ENCODE measurements around the gene C1QTNF3. TPM values are rescaled to one million over a fixed set of nuclear protein-coding genes. Genes with fewer than 3 reads are reported as not detected.

The C1QTNF3 gene
- total RNA-seq, 1 experiment from 2014 or later: 1.6 TPM

DNA sequence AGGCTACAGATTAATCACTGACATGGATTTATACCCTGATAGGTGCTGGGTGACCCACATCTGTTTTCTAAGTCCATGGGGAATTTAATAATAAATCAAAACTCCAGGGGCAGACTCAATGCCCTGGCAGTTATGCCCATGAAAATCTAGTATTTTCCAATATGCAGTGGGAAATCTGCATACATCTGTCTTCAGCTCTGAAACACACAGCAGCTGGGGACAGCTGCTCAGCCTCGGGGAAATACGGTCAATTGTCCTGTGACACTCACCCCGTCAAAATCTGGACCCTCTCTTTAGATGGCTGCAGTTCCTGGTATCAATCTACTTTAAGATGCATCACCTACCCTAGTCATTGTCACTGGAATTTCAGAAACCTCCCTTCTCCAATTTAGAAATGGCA lies 12.7 kb upstream of the C1QTNF3 start:
- no peak for DNase-seq (ENCODE audit: low spot score)
- ChIA-PET POLR2A (ENCODE audit: low non-redundant PET) (no interaction called here), CTCF (no interaction called here)
- intact Hi-C loops (cut with micrococcal nuclease; ENCODE audit: unreplicated experiment): no loop called here
- no peak for TF ChIP-seq EZH2 (IDR thresholded peaks at IDR 0.05; ENCODE audit: borderline replicate concordance, low read depth, low read length, poor library complexity, severe bottlenecking)
- no peak for TF ChIP-seq CTCF (conservative IDR thresholded peaks at IDR 0.05; ENCODE audit: low read depth, low read length)
- no TSS peak for BruUV-seq (replicated peaks)
- H3K4me3 ChIP-seq (ENCODE audit: low read depth, low read length, poor library complexity, severe bottlenecking): no peak overlapping the region
- no peaks in the 10 kb centered on the region for H3K36me3 ChIP-seq (ENCODE audit: insufficient read depth, low read length, poor library complexity, severe bottlenecking)
- peaks cover 9% of the 10 kb centered on the region for H3K4me1 ChIP-seq (ENCODE audit: insufficient read depth, low read length, poor library complexity, severe bottlenecking)
- H3K27me3 ChIP-seq (replicated peaks; ENCODE audit: insufficient read depth, low read depth, low read length, poor library complexity): no peaks in the 10 kb centered on the region
- H3K9me3 ChIP-seq (ENCODE audit: low read depth, low read length, poor library complexity, severe bottlenecking): no peaks in the 10 kb centered on the region
- H3K27ac ChIP-seq (ENCODE audit: low read depth, low read length, poor library complexity, severe bottlenecking): no peak overlapping the region

- Histone ChIP-seq H3K36me3 (ENCODE audit: insufficient read depth, low read length, poor library complexity, severe bottlenecking) (no peaks in the 10 kb centered on the region), H3K9me3 (ENCODE audit: low read depth, low read length, poor library complexity, severe bottlenecking) (no peaks in the 10 kb centered on the region), H3K4me1 (ENCODE audit: insufficient read depth, low read length, poor library complexity, severe bottlenecking) (peaks cover 9% of the 10 kb centered on the region), H3K27me3 (replicated peaks; ENCODE audit: insufficient read depth, low read depth, low read length, poor library complexity) (no peaks in the 10 kb centered on the region), H3K4me3 (ENCODE audit: low read depth, low read length, poor library complexity, severe bottlenecking) (no peak overlapping the region), H3K27ac (ENCODE audit: low read depth, low read length, poor library complexity, severe bottlenecking) (no peak overlapping the region)
- ChIA-PET POLR2A (ENCODE audit: low non-redundant PET) (no interaction called here), CTCF (no interaction called here)
- BruUV-seq (replicated peaks): no TSS peak
- TF ChIP-seq CTCF (conservative IDR thresholded peaks at IDR 0.05; ENCODE audit: low read depth, low read length) (no peak), EZH2 (IDR thresholded peaks at IDR 0.05; ENCODE audit: borderline replicate concordance, low read depth, low read length, poor library complexity, severe bottlenecking) (no peak)
- no peak for DNase-seq (ENCODE audit: low spot score)
- intact Hi-C loops (cut with micrococcal nuclease; ENCODE audit: unreplicated experiment): no loop called here
Measured at GRCh38 chr5:34054400-34054729, 11.4 kb upstream of the C1QTNF3 start.

- no peaks in the 10 kb centered on the region for H3K27me3 ChIP-seq (replicated peaks; ENCODE audit: insufficient read depth, low read depth, low read length, poor library complexity)
- intact Hi-C loops (cut with micrococcal nuclease; ENCODE audit: unreplicated experiment): no loop called here
- ChIA-PET POLR2A (ENCODE audit: low non-redundant PET) (no interaction called here), CTCF (no interaction called here)
- H3K4me3 ChIP-seq (ENCODE audit: low read depth, low read length, poor library complexity, severe bottlenecking): no peak overlapping the region
- peaks cover 9% of the 10 kb centered on the region for H3K4me1 ChIP-seq (ENCODE audit: insufficient read depth, low read length, poor library complexity, severe bottlenecking)
- no TSS peak for BruUV-seq (replicated peaks)
- DNase-seq (ENCODE audit: low spot score): no peak
- no peaks in the 10 kb centered on the region for H3K36me3 ChIP-seq (ENCODE audit: insufficient read depth, low read length, poor library complexity, severe bottlenecking)
- no peaks in the 10 kb centered on the region for H3K9me3 ChIP-seq (ENCODE audit: low read depth, low read length, poor library complexity, severe bottlenecking)
- TF ChIP-seq EZH2 (IDR thresholded peaks at IDR 0.05; ENCODE audit: borderline replicate concordance, low read depth, low read length, poor library complexity, severe bottlenecking) (no peak), CTCF (conservative IDR thresholded peaks at IDR 0.05; ENCODE audit: low read depth, low read length) (no peak)
- no peak overlapping the region for H3K27ac ChIP-seq (ENCODE audit: low read depth, low read length, poor library complexity, severe bottlenecking)
Measured at GRCh38 chr5:34053571-34054399, 10.8 kb upstream of the C1QTNF3 start.

Measured in A673 (cell line).